Liver (tissue), 9 donors: Measurements from ENCODE around the gene CIAO3. TPM values are rescaled to one million over a fixed set of nuclear protein-coding genes. Genes with fewer than 3 reads are reported as not detected.

Source experiments
- DNase-seq: peaks from one replicate; pipeline ENCODE4 v3.0.0-alpha.2; 2017; ENCODE audit warnings: low spot score
- H3K27ac ChIP-seq, 2 donors: one replicate each; pipeline ENCODE4 v1.7.0; 2013; ENCODE audit warnings: inconsistent platforms in 2 of 2, low read length in 2 of 2, control low read depth in 1 of 2, low read depth in 1 of 2, mild to moderate bottlenecking in 1 of 2
- H3K27me3 ChIP-seq, 4 donors: one replicate each; pipeline versions ENCODE4 v1.6.1 to v1.7.0; 2013; ENCODE audit warnings: low read length in 3 of 4, inconsistent platforms in 1 of 4, mild to moderate bottlenecking in 1 of 4, moderate library complexity in 1 of 4; ENCODE audit not compliant: control insufficient read depth in 4 of 4, insufficient read depth in 4 of 4
- H3K36me3 ChIP-seq, 4 donors: one replicate each; pipeline versions ENCODE4 v1.6.1 to v1.7.0; 2013; ENCODE audit warnings: low read length in 3 of 4, mild to moderate bottlenecking in 3 of 4, low read depth in 1 of 4, moderate library complexity in 1 of 4; ENCODE audit not compliant: control insufficient read depth in 4 of 4, insufficient read depth in 3 of 4
- H3K4me1 ChIP-seq, 4 donors: one replicate each; pipeline versions ENCODE4 v1.6.1 to v1.7.0; 2013; ENCODE audit warnings: low read length in 3 of 4, mild to moderate bottlenecking in 3 of 4, moderate library complexity in 1 of 4; ENCODE audit not compliant: control insufficient read depth in 4 of 4, insufficient read depth in 4 of 4
- H3K4me3 ChIP-seq, 3 donors: one replicate each; pipeline versions ENCODE4 v1.6.1 to v1.7.0; 2013; ENCODE audit warnings: low read length in 3 of 3, control low read depth in 1 of 3, low read depth in 1 of 3, mild to moderate bottlenecking in 1 of 3
- H3K9ac ChIP-seq, 2 donors: one replicate each; pipeline ENCODE4 v1.7.0; 2013; ENCODE audit warnings: low read length in 2 of 2, mild to moderate bottlenecking in 2 of 2, moderate library complexity in 2 of 2, control low read depth in 1 of 2, low read depth in 1 of 2
- H3K9me3 ChIP-seq, 4 donors: one replicate each; pipeline versions ENCODE4 v1.6.1 to v1.7.0; 2013; ENCODE audit warnings: low read length in 3 of 4; ENCODE audit not compliant: control insufficient read depth in 4 of 4
- FOXA2 ChIP-seq: IDR thresholded peaks from 2 replicates; pipeline ENCODE4 v1.6.1; 2016; ENCODE audit warnings: antibody characterized with exemption
- HNF4A ChIP-seq, 2 donors: conservative IDR thresholded peaks; 2 replicates each; pipeline ENCODE4 v1.6.1; 2016; ENCODE audit warnings: antibody characterized with exemption in 2 of 2, mild to moderate bottlenecking in 2 of 2
- HNF4G ChIP-seq: IDR thresholded peaks from 2 replicates; pipeline ENCODE4 v1.6.1; 2016; ENCODE audit warnings: antibody characterized with exemption
- MAX ChIP-seq: IDR thresholded peaks from 2 replicates; pipeline ENCODE4 v1.6.1; 2016; ENCODE audit warnings: antibody characterized with exemption
- NR2F2 ChIP-seq: IDR thresholded peaks from 2 replicates; pipeline ENCODE4 v1.6.1; 2016; ENCODE audit warnings: antibody characterized with exemption
- RAD21 ChIP-seq, 2 donors: IDR thresholded peaks; 2 replicates each; pipeline ENCODE4 v1.6.1; 2016; ENCODE audit warnings: antibody characterized with exemption in 2 of 2, mild to moderate bottlenecking in 2 of 2
- RXRA ChIP-seq, 2 donors: IDR thresholded peaks; 2 replicates each; pipeline ENCODE4 v1.6.1; 2017 to 2018; ENCODE audit warnings: antibody characterized with exemption in 2 of 2, mild to moderate bottlenecking in 1 of 2
- SP1 ChIP-seq: IDR thresholded peaks from 2 replicates; pipeline ENCODE4 v1.6.1; 2018; ENCODE audit warnings: antibody characterized with exemption, mild to moderate bottlenecking
- TAF1 ChIP-seq: conservative IDR thresholded peaks from 2 replicates; pipeline ENCODE4 v1.6.1; 2016; ENCODE audit warnings: antibody characterized with exemption, mild to moderate bottlenecking
- ZBTB33 ChIP-seq: IDR thresholded peaks from 2 replicates; pipeline ENCODE4 v1.6.1; 2016; ENCODE audit warnings: antibody characterized with exemption
- WGBS: extraction: QIAGEN DNeasy Blood & Tissue Kit; methylation state at CpG from one replicate; pipeline ENCODE4 v1.1.7; 2013; 5-methylcytosine and 5-hydroxymethylcytosine counted together
- polyA plus RNA-seq, 2 donors: library from polyadenylated mRNA; stranded (reverse) in 1 of 2; unstranded in 1 of 2; fragments of 200-250 nt in 1 of 2; fragments of >200 nt in 1 of 2; fragmentation: Nextera tagmentation in 1 of 2; extraction: Ambion mirVana in 1 of 2; gene quantifications; one replicate each; pipeline versions ENCODE4 v1.2.1 to v1.2.3, GENCODE V29; 2013 to 2015
- total RNA-seq, 2 donors: library from RNA; depleted of rRNA; stranded (reverse); fragments of >200 nt; gene quantifications; one replicate each; pipeline ENCODE4 v1.2.3, GENCODE V29; 2014
- TF ChIP-seq, protein P1 (sequence below): fragments of 150-350 bp; IDR thresholded peaks from 2 replicates; pipeline ENCODE4 v1.5.1; 2017; ENCODE audit warnings: improper control_type of control experiment, low read depth, low read length; ENCODE audit not compliant: missing input control
- donor health status: healthy.
- donor health status: healthy.
- donor health status: healthy.
- donor health status: healthy.
- donor health status: healthy.

CIAO3 gene
- total and polyA plus RNA-seq, 4 donors, result 13.2 to 24.3 (median 16.5) TPM

- peaks cover 25 to 46% (median 37%) of the 10 kb centered on the region in 4 donors for H3K4me1 ChIP-seq
- WGBS, result 83% methylated on average over 32 of the region's 32 CpGs
- H3K27me3 ChIP-seq, result no peaks in the 10 kb centered on the region
- H3K27ac ChIP-seq, result no peak overlapping the region
- H3K9me3 ChIP-seq, result no peaks in the 10 kb centered on the region
- H3K36me3 ChIP-seq, result peaks cover 0 to 2% (median 0%) of the 10 kb centered on the region in 4 donors
- no peak for DNase-seq
- no peak overlapping the region for H3K4me3 ChIP-seq
- TF ChIP-seq NR2F2, result no peak
- TF ChIP-seq TAF1, result no peak
- TF ChIP-seq MAX, result no peak
- TF ChIP-seq, protein P1, sequence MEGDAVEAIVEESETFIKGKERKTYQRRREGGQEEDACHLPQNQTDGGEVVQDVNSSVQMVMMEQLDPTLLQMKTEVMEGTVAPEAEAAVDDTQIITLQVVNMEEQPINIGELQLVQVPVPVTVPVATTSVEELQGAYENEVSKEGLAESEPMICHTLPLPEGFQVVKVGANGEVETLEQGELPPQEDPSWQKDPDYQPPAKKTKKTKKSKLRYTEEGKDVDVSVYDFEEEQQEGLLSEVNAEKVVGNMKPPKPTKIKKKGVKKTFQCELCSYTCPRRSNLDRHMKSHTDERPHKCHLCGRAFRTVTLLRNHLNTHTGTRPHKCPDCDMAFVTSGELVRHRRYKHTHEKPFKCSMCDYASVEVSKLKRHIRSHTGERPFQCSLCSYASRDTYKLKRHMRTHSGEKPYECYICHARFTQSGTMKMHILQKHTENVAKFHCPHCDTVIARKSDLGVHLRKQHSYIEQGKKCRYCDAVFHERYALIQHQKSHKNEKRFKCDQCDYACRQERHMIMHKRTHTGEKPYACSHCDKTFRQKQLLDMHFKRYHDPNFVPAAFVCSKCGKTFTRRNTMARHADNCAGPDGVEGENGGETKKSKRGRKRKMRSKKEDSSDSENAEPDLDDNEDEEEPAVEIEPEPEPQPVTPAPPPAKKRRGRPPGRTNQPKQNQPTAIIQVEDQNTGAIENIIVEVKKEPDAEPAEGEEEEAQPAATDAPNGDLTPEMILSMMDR, result no peak
- TF ChIP-seq FOXA2, result no peak
- TF ChIP-seq RAD21 (IDR thresholded peaks at IDR 0.05), result no peak
- no peak for TF ChIP-seq ZBTB33
- no peak for TF ChIP-seq HNF4A (conservative IDR thresholded peaks at IDR 0.05)
- no peak for TF ChIP-seq RXRA (IDR thresholded peaks at IDR 0.05)
- no peak for TF ChIP-seq HNF4G
- no peak for TF ChIP-seq SP1
- no peak overlapping the region for H3K9ac ChIP-seq
Observed at GRCh38 chr16:717450-718245, 23.1 kb downstream of the CIAO3 start.

GRCh38 chr16:716768-717325 is 23.9 kb downstream of the CIAO3 start:
- Histone ChIP-seq H3K27ac (no peak overlapping the region), H3K4me1 (peaks cover 25 to 44% (median 35%) of the 10 kb centered on the region in 4 donors), H3K36me3 (peaks cover 0 to 2% (median 0%) of the 10 kb centered on the region in 4 donors), H3K9ac (no peak overlapping the region), H3K27me3 (no peaks in the 10 kb centered on the region), H3K9me3 (no peaks in the 10 kb centered on the region), H3K4me3 (no peak overlapping the region)
- TF ChIP-seq TAF1 (no peak), MAX (no peak)
- TF ChIP-seq, protein P1, result no peak
- no peak for DNase-seq
- WGBS, result 90% methylated on average over 29 of the region's 29 CpGs
